Mesodermal cell (in vitro differentiated cells): Measurements from ENCODE around the gene GAB4. TPM values are rescaled to one million over a fixed set of nuclear protein-coding genes. Genes with fewer than 3 reads are reported as not detected.
"Not testable (repeated sequence)": the region's sequence is repeated elsewhere in the genome, so short reads cannot be mapped to it uniquely, and the experiment has no call there.

ENCODE experiments used
- H3K27ac ChIP-seq: 2 replicates; pipeline ENCODE4 v1.7.0; 2013; ENCODE audit warnings: mild to moderate bottlenecking, low read depth, low read length, moderate library complexity; ENCODE audit not compliant: severe bottlenecking
- H3K36me3 ChIP-seq: 2 replicates; pipeline ENCODE4 v1.7.1; 2013; ENCODE audit warnings: mild to moderate bottlenecking, low read length, moderate library complexity; ENCODE audit not compliant: control insufficient read depth, insufficient read depth
- H3K4me1 ChIP-seq: one replicate; pipeline ENCODE4 v1.7.1; 2013; ENCODE audit warnings: mild to moderate bottlenecking, low read length; ENCODE audit not compliant: insufficient read depth, control insufficient read depth, poor library complexity, severe bottlenecking
- H3K4me3 ChIP-seq: 2 replicates; pipeline ENCODE4 v1.7.0; 2013; ENCODE audit warnings: low read length, control low read depth, mild to moderate bottlenecking; ENCODE audit not compliant: insufficient read depth, poor library complexity, severe bottlenecking; ENCODE audit errors: extremely low read depth
- H3K9me3 ChIP-seq: 2 replicates; pipeline ENCODE4 v1.7.1; 2013; ENCODE audit warnings: mild to moderate bottlenecking, low read length, moderate library complexity; ENCODE audit not compliant: control insufficient read depth
- WGBS, 2 experiments: methylation state at CpG; one replicate each; pipeline ENCODE4 v1.1.5; 2013; ENCODE audit warnings: missing lambda C conversion rate in 2 of 2; ENCODE audit not compliant: insufficient coverage in 2 of 2; 5-methylcytosine and 5-hydroxymethylcytosine counted together
- polyA plus RNA-seq, 2 experiments: library from polyadenylated mRNA; stranded (reverse); fragments of 50-300 nt; gene quantifications; one replicate each; pipeline ENCODE4 v1.2.3, GENCODE V29; 2013

Gene GAB4, protein sequence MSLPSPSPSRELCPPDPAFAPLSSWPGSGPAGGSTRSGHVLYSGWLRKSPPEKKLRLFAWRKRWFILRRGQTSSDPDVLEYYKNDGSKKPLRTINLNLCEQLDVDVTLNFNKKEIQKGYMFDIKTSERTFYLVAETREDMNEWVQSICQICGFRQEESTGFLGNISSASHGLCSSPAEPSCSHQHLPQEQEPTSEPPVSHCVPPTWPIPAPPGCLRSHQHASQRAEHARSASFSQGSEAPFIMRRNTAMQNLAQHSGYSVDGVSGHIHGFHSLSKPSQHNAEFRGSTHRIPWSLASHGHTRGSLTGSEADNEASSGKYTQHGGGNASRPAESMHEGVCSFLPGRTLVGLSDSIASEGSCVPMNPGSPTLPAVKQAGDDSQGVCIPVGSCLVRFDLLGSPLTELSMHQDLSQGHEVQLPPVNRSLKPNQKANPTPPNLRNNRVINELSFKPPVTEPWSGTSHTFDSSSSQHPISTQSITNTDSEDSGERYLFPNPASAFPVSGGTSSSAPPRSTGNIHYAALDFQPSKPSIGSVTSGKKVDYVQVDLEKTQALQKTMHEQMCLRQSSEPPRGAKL
- polyA plus RNA-seq (2013, experiment 1 of 2): not detected
- not detected for polyA plus RNA-seq (2013, experiment 2 of 2)

DNA sequence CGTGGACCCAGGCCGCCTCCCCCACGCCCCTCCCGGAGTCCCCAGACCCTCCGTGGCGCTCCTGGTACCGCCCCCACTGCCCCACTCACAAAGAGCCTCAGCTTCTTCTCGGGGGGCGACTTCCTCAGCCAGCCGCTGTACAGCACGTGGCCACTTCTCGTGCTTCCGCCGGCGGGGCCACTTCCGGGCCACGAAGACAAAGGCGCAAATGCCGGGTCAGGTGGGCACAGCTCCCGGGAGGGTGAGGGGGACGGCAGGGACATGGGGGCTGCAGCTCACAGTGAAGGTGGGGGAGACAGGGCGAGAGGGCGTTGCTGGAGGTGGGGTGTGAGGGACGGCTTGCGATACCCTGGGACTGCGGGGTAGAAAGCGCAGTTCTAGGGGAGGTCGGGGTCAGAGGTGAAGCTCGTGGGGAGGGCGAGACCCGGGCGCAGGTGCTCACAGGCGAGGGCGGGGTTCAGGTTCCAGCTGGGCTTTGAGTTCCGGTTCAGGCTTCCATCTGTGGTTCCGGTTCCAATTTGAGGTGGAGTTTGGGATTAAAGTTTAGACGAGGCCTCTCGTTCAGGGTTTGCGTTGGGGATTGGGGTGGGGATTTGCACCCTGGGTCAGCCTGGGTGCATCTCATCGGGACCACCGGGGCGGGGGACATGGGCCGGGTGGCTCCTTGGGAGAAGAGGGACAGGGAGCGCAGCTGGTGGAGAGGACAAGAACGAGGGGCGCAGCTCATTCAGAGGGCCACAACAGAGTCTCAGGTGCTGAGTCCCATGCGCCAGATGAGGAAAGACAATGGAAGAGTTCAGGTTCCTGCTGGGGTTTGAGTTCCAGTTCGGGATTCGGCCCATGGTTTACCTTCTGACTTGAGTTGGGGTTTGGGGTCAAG lies at the start of gene GAB4:
GAB4 (minus strand) TSS at position 371 of the 880 bp plus-strand sequence; CDS start at position 263, 108 bp downstream.
- Histone ChIP-seq H3K4me3 (no peak within 1 kb of the TSS), H3K36me3 (no peaks in the 10 kb centered on the region), H3K27ac (no peak within 1 kb of the TSS), H3K4me1 (no peaks in the 10 kb centered on the region), H3K9me3 (no peaks in the 10 kb centered on the region)
- 85 to 89% methylated on average over 36 to 47 of the region's 49 CpGs for WGBS, 2 experiments

DNA sequence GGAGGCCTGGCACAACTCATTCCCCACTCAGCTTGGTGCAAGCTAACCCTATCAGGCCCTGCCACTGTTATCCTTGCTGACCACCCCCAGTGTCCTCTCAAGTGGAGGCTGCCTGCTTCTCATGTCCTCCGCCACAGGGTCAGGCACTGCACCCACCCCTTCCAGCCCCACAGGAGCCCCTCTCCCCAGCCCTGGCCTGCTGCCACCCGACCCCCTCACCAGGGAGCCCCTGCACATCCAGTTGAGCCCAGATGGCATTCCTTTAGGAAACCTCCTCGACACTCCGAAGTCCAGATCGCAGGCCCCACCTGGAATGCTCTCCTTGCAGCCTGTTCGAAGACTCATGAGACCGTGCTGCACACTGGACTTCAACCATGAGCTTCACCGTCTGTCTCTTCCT lies 48.8 kb upstream of the GAB4 start:
- Histone ChIP-seq H3K4me3 (no peak overlapping the region), H3K4me1 (no peaks in the 10 kb centered on the region), H3K9me3 (no peaks in the 10 kb centered on the region), H3K36me3 (no peaks in the 10 kb centered on the region), H3K27ac (no peak overlapping the region)
- 71 to 89% methylated on average over 7 of the region's 8 CpGs for WGBS, 2 experiments

DNA sequence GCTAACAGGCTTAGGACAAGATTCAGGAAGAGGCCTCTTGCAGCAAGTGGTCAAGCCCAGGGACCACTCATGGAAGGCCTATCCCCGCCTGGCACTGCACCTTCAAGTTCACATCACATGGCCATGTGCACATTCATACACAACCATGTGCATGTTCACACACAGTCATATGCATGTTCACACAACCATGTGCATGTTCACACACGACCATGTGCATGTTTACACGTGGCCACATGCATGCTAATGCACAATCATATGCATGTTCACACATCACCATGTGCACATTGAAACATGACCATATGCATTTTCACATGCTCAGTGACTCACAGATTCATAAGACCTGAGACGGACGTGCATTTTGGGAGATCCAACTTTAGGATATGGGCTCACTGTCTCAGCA lies 48.0 kb upstream of the GAB4 start:
- no peaks in the 10 kb centered on the region for H3K4me1 ChIP-seq
- H3K36me3 ChIP-seq: no peaks in the 10 kb centered on the region
- no peak overlapping the region for H3K27ac ChIP-seq
- WGBS, 2 experiments: 83 to 84% methylated on average over 5 of the region's 5 CpGs
- H3K4me3 ChIP-seq: no peak overlapping the region
- no peaks in the 10 kb centered on the region for H3K9me3 ChIP-seq

DNA sequence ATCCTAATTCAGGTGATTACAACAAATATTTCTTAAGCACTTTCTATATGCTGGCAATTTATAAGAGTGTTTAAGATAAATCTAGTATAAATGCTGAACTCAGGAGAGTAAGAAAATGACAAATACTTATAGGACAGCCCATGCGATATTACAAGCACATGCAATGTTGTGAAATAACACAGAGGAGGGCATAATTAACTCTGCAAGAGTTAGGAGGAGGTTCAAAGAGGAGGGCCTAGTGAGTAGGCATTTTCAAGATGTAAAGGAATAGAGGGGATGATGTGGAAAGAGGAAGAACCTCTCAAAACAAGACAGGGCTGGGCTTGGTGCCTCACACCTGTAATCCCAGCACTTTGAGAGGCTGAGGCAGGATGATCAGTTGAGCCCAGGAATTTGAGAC lies 39.6 kb upstream of the GAB4 start:
- no peaks in the 10 kb centered on the region for H3K36me3 ChIP-seq
- no peaks in the 10 kb centered on the region for H3K9me3 ChIP-seq
- no peaks in the 10 kb centered on the region for H3K4me1 ChIP-seq
- no peak overlapping the region for H3K4me3 ChIP-seq
- WGBS, 2 experiments: 100% methylated on average over 1 of the region's 1 CpG; no CpG with 5 or more reads in 1 of the 2 experiments
- H3K27ac ChIP-seq: no peak overlapping the region

DNA sequence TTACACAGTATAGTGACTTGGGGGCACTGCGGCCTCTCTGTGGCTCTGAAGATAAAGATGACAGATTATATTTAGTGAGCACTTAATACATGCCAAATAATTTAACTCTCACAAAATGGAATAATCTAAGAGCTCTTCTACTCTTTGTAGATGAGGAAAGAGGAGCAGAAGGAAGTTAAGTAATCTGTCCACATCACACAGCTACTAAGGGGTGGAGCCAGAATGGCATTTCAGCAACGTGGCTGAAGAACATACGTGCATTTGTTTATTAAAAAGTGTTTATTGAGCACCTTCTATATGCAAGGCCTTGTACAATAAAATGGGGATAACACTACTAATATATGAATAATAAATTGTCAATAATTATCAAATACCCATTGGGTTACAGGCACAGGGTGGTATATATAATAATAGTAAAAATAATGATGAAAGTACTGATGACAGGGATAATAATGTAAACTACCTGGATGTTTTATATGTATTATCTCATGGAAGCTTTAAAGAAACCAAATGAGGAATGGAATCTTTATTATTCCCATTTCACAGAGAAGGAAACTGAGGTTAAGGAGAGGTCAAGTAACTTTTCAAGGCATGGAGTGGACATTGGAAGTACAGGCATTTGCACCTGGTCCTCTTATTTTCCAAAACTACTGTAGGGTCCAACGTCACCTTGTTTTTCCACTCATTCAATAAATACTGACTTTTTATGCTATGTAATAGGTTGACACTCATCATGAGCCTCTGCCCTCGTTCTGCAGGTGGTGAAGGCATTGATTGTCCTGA lies 38.7 kb upstream of the GAB4 start:
- Histone ChIP-seq H3K4me1 (no peaks in the 10 kb centered on the region), H3K36me3 (no peaks in the 10 kb centered on the region), H3K4me3 (no peak overlapping the region), H3K27ac (no peak overlapping the region), H3K9me3 (no peaks in the 10 kb centered on the region)
- 42 to 43% methylated on average over 1 of the region's 5 CpGs for WGBS, 2 experiments

DNA sequence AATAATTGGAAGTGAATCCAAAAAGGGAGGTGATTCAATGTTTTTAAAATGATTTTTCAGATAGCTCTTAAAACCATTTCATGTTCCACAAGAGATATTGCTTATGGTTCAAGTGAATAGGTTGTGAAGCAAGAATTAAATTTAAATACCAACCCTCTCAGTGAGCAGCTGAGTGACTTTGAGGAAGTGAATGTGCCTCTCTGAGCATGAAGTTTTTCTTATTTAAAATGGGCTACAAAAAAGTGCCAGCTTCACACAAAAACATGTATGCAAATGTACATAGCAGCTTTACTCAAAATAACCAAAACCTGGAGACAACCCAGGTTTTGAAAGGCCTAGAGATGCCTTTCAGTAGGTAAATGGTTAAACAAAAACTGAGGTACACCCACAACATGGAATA lies 35.5 kb upstream of the GAB4 start:
- H3K9me3 ChIP-seq: no peaks in the 10 kb centered on the region
- no peak overlapping the region for H3K27ac ChIP-seq
- H3K4me1 ChIP-seq: no peaks in the 10 kb centered on the region
- no peaks in the 10 kb centered on the region for H3K36me3 ChIP-seq
- no peak overlapping the region for H3K4me3 ChIP-seq

DNA sequence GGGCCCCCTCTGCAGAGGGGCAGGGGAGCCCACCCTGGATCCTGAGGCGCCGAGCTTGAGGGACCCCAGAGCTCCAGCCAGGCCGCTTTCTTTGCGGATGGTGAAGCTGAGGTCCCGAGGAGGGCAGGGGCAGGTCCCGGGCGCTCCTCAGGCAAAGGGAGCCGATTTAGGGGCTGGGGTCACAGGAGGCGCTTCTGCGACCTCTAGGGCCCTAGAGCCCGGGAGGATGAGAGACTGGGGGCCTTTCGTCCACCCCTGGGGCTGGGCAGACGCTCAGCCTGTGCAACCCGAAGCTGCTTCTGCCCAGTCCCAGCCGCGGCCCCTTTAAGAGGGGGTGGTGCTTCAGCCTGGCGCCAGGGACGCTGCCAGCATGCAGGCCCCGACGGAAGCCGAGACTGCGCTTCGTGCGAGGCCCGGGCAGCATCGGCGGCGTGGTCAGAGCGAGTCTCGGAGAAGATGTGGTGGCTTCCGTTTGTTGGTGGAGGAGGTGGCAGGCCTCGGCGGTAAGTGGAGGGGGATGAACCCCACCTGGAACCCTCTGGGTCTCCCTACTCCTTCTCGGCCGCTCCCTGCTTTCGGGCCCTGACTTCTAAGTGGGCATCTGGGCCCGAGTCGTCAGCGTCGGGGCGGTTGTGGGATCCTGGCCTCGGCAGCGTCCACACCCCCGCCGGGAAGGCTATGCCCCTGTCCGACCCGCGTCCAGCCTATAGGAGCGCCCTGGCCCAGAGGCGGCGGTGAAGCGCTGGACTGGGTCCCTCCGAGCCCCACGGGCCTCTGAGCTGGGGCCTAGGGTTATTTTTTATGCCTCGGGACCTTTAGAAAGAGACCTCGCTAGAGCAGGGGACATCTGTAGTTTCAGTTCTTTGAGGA lies 29.1 kb upstream of the GAB4 start:
- not testable (repeated sequence) for H3K4me3 ChIP-seq, H3K27ac ChIP-seq, H3K36me3 ChIP-seq, H3K4me1 ChIP-seq, H3K9me3 ChIP-seq
- WGBS, 2 experiments: 96% methylated on average over 23 to 24 of the region's 56 CpGs

DNA sequence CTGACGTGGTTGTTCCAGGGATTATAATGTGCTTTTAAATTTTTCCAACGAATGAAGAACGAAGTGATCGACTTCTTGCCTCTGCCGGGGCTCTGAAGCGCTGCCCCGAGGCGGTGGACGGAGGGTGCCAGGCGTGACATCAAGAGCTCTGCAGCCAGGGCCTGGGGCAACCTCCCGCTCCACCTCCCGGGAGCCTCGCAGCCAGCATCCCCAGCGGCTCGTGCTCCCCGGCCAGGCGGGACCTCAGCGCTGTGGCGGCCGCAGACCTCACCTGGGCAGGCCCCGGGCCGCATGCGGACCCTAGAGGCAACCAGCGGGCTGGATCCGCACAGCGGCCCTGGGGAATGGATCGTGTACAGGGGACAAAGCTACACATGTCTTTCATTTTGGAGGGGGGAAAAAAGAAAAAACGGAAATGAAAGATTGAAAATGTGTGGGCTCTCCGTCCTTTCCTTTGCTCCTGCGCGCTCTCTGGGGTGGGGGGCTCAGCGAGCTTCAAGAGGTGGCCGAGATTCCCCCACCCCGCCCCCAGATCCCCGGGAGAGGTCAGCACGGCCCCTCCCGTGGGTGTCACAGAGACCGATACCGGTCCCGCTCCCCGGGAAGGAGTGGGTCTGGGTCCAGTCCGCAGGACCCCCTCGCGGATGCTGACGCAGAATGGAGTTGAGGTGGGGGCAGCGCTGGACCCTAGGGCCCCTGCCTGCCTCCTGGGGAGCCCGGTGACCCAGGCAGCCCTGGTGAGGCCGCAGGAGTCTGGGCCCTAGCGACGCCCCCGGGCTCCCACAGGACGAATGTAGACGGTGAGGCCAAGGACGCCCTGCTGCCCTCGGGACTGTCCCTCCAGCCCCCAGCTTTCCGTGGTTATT lies 28.2 kb upstream of the GAB4 start:
- H3K36me3 ChIP-seq, H3K4me3 ChIP-seq, H3K9me3 ChIP-seq, H3K4me1 ChIP-seq, H3K27ac ChIP-seq: not testable (repeated sequence)
- 90 to 91% methylated on average over 29 to 40 of the region's 56 CpGs for WGBS, 2 experiments

DNA sequence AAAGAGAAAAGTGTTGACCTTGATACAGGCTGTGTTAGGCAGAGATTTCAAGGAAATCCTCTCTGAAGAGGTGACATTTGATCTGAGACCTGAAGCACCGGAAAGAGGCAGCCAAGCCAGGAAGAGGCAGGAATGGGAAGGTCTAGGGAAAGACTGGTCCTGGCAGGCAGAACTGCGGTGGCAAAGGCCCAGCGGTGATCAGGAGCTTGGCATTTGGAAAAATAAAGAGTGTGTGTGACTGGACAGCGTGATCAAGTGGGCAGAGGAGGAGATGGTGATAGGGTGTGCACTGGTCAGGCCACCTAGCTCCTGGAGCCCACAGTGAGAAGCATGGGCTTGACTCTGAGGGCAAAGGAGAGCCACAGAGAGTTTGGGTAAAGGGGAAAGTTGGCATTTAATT lies 27.2 kb upstream of the GAB4 start:
- Histone ChIP-seq H3K36me3 (no peaks in the 10 kb centered on the region), H3K27ac (no peak overlapping the region), H3K9me3 (no peaks in the 10 kb centered on the region), H3K4me1 (no peaks in the 10 kb centered on the region), H3K4me3 (no peak overlapping the region)
- WGBS, 2 experiments: 75 to 81% methylated on average over 2 to 4 of the region's 4 CpGs
